Stimulated activated effector memory CD8-positive, alpha-beta T cell treated with anti-CD3 and anti-CD28 coated beads, Interleukin-12 subunit alpha, Interleukin-12 subunit beta, amount 100 ng/mL, for 72 hours (primary cell): ENCODE measurements around the gene ARL4A.
"Not testable (repeated sequence)": the region's sequence is repeated elsewhere in the genome, so short reads cannot be mapped to it uniquely, and the experiment has no call there.

Source experiments
- ATAC-seq: fragments of 150-1000 bp; cut with Tn5 transposase; 2 replicates; pipeline ENCODE4 v1.10.0; 2021
- DNase-seq, 2 donors: peaks; one replicate each; pipeline ENCODE4 v3.0.0; 2021 to 2022; ENCODE audit warnings: low spot score in 2 of 2
- H3K27ac Mint-ChIP-seq: one replicate; pipeline ENCODE4 v1.8.0; 2022; ENCODE audit warnings: mild to moderate bottlenecking, mixed read lengths
- H3K36me3 Mint-ChIP-seq: one replicate; pipeline ENCODE4 v1.8.0; 2022; ENCODE audit warnings: mild to moderate bottlenecking, mixed read lengths
- H3K4me1 Mint-ChIP-seq: one replicate; pipeline ENCODE4 v1.8.0; 2022; ENCODE audit warnings: mixed read lengths
- H3K4me3 Mint-ChIP-seq: one replicate; pipeline ENCODE4 v1.8.0; 2022; ENCODE audit warnings: mild to moderate bottlenecking, mixed read lengths
- H3K9me3 Mint-ChIP-seq: one replicate; pipeline ENCODE4 v1.8.0; 2022; ENCODE audit warnings: mixed read lengths

ARL4A gene, protein sequence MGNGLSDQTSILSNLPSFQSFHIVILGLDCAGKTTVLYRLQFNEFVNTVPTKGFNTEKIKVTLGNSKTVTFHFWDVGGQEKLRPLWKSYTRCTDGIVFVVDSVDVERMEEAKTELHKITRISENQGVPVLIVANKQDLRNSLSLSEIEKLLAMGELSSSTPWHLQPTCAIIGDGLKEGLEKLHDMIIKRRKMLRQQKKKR

DNA sequence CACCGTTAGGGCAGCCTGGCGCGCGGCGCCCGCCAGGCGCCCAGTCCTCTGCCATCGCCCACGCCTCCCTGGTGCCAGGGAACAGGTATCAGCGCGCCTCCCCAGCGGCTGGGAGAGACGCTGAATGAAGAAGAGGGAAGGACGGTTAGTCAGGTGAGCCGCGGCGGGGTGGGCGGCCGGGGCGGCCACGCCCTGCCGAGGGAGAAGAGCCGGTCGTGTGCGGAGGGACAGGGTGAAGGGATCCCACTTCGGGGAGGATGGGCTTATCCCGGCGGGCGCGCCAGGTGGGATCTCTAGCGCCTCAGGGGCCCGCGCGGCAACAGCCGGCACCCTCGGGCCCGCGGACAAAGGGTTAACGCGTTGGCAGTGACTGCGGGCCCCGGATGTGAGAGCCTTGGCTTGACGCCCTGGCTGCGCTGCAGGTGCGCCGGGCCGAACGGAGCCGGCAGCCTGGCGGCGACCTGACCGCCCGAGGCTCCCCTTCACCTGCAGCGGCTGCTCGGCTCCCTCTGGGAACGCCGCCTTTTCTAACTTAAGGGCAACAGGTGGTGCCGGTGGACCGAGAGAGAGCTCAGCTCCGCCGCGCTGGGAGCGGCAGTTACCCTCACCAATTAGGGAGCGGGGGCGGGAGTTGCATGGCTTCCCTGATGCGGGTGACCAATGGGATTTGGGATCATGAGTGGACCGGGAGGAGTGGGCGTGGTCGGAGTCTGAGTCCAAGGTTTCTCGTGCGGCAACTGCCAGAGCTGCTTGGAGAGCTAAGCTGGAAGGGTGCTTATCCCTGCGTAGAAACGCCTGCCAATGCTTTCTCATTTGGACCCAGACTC lies at the start of gene ARL4A:
ARL4A (plus strand) TSS at position 743 of the 827 bp plus-strand sequence. CDS start 622 bp downstream, outside the sequence.
- H3K9me3 Mint-ChIP-seq = no peaks in the 10 kb centered on the region
- H3K27ac Mint-ChIP-seq = peak within 1 kb of the TSS; percentile 96
- DNase-seq = peak; percentile 74 to 92
- H3K4me1 Mint-ChIP-seq = peaks cover 17% of the 10 kb centered on the region
- ATAC-seq = peak; percentile 71
- H3K36me3 Mint-ChIP-seq = peaks cover 32% of the 10 kb centered on the region
- H3K4me3 Mint-ChIP-seq = peak within 1 kb of the TSS; percentile 79

DNA sequence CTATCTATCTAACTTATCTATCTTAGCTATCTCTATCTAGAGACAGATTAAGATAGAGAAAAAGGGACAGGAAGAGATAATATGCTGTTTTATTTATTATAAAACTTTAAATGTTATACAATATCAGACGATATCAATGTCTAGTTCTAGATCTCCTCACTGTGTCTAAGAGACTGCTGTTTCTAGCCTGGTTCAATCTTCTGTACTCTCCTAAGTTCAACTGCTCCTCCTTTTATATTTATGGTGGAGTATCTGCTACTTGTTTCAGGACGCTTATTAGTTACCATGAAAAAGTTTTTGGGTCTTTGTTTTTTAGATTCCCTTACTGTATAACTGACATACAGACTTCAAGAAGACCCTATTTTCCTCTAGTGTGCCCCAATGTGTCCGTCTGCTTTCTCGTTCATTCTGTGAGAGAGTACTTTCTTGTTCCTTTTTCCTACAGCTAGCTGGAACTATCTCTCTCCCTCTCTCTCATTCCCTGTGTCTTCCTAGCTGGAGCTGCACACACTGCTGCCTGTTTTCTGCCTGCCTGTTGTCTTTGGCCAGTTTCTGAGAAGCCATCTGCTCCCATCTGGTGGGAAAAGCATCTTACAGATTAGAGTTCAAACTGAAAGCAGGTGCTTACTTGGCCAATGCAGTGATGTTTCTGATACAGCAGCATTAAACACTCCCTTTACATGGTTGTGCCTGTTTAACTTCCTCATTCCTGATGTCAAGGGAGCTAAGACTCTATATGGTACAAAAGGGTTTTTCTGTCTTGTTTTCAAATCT lies 49.4 kb upstream of the ARL4A start:
- peaks cover 22% of the 10 kb centered on the region for H3K4me1 Mint-ChIP-seq
- H3K27ac Mint-ChIP-seq = peak overlapping the region; percentile 58
- DNase-seq = no peak

DNA sequence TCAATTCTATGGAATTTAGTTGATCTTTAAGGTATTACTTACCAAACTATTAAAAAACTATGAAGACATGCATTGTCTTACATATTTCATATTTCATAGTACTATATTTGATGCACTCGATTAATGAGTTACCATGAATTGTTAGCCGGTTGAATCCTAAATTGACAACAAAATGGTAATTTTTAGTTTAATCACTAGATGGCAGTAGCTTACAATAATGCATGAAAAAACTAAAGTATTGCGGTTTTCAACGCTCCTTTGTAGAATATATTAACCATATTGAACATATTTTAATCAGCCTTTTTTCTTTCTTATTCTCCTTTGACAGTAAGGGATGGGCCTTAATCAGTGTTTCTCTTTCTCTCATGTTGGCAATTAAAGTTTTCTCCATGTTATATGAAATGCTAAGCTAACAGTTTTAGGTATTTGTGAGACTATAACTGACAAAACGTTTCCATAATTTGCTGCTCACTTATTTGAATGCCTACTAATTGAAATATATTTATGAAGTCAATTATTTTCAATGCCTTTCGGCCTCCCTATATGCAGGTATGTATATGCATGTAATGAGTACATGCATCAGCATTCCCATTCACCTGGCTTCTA lies 48.5 kb upstream of the ARL4A start:
- DNase-seq (no peak), ATAC-seq (no peak)
- Mint-ChIP-seq H3K9me3 (no peaks in the 10 kb centered on the region), H3K4me1 (peaks cover 22% of the 10 kb centered on the region), H3K4me3 (no peak overlapping the region), H3K27ac (no peak overlapping the region), H3K36me3 (no peaks in the 10 kb centered on the region)

More for the DNA sequence above, 49.4 kb upstream of the ARL4A start:
- ATAC-seq = peak; percentile 57
- H3K36me3 Mint-ChIP-seq = no peaks in the 10 kb centered on the region
- no peaks in the 10 kb centered on the region for H3K9me3 Mint-ChIP-seq
- H3K4me3 Mint-ChIP-seq = peak overlapping the region; percentile 59

DNA sequence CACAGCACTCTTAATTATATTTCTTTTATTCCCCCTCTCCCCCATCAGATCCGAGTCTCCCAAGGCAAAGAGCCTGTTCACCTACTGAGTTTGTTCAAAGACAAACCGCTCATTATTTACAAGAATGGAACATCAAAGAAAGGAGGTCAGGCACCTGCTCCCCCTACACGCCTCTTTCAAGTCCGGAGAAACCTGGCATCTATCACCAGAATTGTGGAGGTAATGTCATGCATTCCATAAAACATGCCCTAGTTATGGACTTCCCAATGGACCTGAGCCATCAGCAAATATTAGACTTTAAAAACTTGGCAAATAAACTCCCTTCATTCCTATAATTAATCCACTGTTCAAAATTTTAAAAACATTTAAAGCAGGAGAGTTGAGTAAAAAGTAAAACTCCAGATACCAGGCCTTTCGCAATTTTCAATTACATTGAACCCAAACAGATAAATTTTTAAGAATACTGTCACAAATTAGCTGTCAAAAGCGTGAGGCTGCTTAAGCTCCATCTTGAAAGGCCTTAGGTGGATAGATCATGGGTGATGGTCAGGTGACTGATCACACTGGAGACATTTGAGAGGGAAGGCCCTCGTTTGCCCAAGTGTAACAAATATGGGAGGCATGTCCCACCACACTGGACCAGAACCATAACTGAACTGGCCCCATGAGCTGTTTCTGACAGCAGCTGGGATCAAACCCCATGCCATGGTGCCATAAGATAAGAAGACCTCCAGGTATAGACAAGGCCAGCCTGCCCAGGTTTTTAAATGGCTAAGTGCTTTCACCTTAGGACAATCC lies 46.9 kb upstream of the ARL4A start:
- H3K27ac Mint-ChIP-seq = no peak overlapping the region
- peaks cover 22% of the 10 kb centered on the region for H3K4me1 Mint-ChIP-seq
- no peak overlapping the region for H3K4me3 Mint-ChIP-seq
- no peak for DNase-seq
- peak; percentile 9 for ATAC-seq
- no peaks in the 10 kb centered on the region for H3K36me3 Mint-ChIP-seq
- no peaks in the 10 kb centered on the region for H3K9me3 Mint-ChIP-seq

DNA sequence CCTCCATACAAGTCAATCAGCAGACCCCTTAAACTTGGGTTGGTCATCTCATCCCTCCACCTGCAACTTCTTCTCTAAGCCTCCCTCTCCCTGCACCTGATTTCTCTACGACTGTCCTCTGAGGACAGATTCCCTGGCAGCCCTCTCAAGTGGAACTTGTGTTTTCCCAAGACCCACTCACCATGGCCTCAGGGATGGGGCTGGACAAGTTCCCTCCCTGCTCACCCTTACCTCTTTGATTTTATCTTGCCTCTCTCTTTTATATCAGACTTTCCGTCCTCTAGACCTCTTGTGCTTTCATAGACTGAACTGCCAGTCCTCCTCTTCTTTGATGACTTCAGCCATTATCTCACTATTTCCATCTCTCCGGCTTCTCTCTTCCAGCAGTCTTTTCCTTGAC lies 46.2 kb upstream of the ARL4A start:
- ATAC-seq (peak; percentile 22), DNase-seq (no peak)
- Mint-ChIP-seq H3K4me1 (peaks cover 17% of the 10 kb centered on the region), H3K4me3 (no peak overlapping the region), H3K9me3 (no peaks in the 10 kb centered on the region), H3K27ac (no peak overlapping the region), H3K36me3 (no peaks in the 10 kb centered on the region)

DNA sequence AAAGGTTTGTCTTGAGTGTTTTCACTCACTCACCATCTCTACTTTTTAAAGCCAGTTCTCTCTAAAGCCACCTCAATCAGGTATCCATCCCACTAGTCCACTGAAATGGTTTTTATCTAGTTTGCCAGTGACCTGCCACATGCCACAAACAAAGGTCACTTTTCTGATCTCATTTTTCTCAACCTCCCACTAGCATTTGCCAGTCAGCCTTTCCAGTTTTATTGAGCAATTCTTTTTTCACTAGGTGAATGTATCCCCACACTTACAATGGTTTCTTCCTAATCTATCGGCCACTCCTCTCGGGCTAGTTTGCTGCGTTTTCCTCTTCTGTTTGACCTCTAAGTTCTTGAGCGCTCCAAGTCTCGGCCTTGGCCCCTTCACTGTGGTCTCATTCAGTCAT lies 44.9 kb upstream of the ARL4A start:
- no peaks in the 10 kb centered on the region for H3K9me3 Mint-ChIP-seq
- H3K4me3 Mint-ChIP-seq = no peak overlapping the region
- H3K27ac Mint-ChIP-seq = no peak overlapping the region
- H3K4me1 Mint-ChIP-seq = peaks cover 7% of the 10 kb centered on the region
- no peak for ATAC-seq
- H3K36me3 Mint-ChIP-seq = no peaks in the 10 kb centered on the region
- no peak for DNase-seq

DNA sequence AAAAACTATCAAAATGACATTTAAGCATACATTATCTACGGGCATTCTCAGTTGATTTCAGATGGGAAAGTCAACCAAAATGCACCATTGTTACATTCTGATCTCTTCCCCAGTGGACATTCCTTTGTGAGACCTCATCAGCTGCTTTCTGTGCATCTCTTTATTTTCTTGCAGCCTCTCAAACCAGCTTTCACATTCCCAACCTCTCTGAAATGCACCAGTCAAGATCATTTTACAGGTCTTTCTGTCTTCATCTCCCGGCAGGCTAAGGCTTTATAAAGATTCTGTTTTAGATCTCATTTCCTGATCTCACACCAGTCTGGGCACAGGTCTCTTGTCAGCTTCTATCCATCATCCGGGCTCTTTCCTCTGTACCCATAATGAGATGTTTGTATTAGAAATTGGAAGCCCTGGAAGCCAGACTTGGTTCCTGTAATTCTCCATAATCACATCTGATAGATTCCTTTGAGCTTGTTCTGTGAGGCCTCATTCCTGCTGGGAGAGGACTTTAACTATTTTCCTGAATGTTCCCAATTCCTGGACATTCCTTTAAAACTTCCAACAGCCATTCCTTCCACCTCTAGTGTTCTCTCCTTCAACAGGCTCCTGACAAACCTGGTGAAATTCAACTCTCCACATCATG lies 44.3 kb upstream of the ARL4A start:
- no peaks in the 10 kb centered on the region for H3K36me3 Mint-ChIP-seq
- no peak for DNase-seq

DNA sequence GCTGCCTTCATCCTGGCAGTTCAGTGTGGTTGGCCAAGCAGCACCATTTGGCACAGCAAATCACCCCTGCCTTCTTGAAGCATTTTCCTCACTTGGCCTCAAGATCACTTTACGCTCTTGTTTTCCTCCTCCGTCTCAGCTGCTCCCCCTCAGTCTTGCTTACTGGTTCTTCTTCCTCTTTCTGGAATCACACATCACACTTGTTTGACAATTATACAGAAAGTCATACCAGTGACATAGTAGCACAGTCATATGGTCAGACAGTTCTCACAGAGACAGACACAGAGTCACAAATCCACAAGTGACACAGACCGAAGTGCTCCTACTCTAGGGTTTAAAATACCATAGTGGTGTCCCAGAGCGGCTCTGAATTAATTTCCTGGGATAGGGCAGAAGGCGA lies 43.8 kb upstream of the ARL4A start:
- H3K27ac Mint-ChIP-seq = no peak overlapping the region
- ATAC-seq (peak; percentile 50), DNase-seq (no peak)
- no peaks in the 10 kb centered on the region for H3K36me3 Mint-ChIP-seq
- H3K9me3 Mint-ChIP-seq = no peaks in the 10 kb centered on the region
- no peak overlapping the region for H3K4me3 Mint-ChIP-seq
- H3K4me1 Mint-ChIP-seq = no peaks in the 10 kb centered on the region

More for the DNA sequence above, 44.3 kb upstream of the ARL4A start:
- H3K9me3 Mint-ChIP-seq = no peaks in the 10 kb centered on the region
- no peak overlapping the region for H3K27ac Mint-ChIP-seq
- H3K4me1 Mint-ChIP-seq = peaks cover 3% of the 10 kb centered on the region
- ATAC-seq = no peak
- no peak overlapping the region for H3K4me3 Mint-ChIP-seq

DNA sequence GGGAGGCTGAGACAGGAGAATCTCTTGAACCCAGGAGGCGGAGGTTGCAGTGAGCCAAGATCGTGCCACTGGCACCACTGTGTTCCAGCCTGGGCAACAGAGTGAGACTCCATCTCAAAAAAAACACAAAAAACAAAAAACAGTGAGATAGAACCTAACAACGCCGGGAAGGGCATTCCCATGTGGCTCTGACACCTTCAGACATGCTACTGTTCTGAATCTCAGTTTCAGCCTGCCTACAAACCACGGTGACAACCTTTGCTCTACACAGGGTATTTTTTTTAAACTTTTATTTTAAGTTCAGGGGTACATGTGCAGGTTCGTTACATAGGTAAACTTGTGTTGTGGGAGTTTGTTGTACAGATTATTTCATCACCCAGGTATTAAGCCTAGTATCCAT lies 42.2 kb upstream of the ARL4A start:
- not testable (repeated sequence) for H3K4me1 Mint-ChIP-seq, H3K4me3 Mint-ChIP-seq, H3K36me3 Mint-ChIP-seq, H3K9me3 Mint-ChIP-seq, DNase-seq, H3K27ac Mint-ChIP-seq, ATAC-seq

DNA sequence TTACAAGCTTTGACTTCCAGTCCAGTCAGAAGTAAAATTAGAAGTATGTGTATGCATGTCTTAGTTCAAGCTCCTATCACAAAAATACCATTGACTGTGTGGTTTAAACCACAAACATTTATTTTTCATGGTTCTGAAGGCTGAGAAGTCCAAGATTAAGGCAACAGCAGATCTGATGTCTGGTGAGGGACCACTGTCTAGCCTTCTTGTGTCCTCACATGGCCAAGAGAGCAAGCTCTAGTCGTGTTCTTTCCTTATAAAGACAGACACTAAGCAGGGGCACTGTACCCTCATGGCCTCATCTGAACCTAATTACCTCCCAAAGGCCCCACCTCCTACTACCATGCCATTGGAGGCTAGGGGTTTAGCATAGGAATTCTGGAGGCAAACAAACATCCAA lies 41.3 kb upstream of the ARL4A start:
- H3K4me3 Mint-ChIP-seq = no peak overlapping the region
- no peaks in the 10 kb centered on the region for H3K36me3 Mint-ChIP-seq

DNA sequence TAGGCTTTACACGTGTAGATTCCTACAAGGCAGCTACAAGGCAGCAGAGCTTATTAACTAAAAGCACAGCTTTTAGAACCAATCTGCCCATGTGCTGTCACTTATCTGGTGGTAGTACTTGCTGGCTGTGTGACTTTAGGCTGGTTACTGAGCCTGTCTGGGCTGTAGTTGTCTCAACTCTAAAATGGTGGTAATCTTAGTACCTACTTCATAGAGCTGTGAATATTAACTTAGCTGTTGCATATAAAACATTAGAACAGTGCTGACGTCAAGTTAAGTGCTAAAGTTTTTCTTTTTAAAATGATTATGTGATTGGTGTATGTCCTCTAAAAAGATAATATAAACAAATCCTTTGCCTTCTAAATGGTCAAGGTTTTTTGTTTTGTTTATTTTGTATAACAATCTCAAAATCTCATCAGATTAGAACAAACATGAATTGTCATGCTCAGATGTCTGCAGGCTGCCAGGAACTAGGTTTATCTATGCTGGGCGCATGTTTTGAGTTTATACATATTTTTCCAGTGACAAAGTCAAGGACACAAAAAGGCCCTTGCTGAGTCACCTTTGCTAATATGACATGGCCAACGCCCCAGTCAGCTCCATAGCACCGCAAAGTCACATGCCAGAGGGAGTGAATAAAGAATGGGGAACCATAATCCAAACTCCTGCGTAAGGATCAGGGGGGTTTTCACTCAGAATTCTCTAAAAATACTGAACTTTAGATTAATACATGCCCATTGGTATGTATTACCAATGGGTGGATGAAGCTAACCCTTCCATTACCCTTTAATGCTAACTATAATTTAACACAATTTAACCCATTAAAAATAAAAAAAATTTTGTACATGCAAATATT lies 39.8 kb upstream of the ARL4A start:
- Mint-ChIP-seq H3K27ac (no peak overlapping the region), H3K9me3 (no peaks in the 10 kb centered on the region), H3K4me3 (no peak overlapping the region), H3K4me1 (no peaks in the 10 kb centered on the region), H3K36me3 (no peaks in the 10 kb centered on the region)
- DNase-seq = no peak
- no peak for ATAC-seq

More for the DNA sequence above, 41.3 kb upstream of the ARL4A start:
- no peak for DNase-seq
- no peaks in the 10 kb centered on the region for H3K4me1 Mint-ChIP-seq
- no peaks in the 10 kb centered on the region for H3K9me3 Mint-ChIP-seq
- ATAC-seq = no peak
- H3K27ac Mint-ChIP-seq = no peak overlapping the region

DNA sequence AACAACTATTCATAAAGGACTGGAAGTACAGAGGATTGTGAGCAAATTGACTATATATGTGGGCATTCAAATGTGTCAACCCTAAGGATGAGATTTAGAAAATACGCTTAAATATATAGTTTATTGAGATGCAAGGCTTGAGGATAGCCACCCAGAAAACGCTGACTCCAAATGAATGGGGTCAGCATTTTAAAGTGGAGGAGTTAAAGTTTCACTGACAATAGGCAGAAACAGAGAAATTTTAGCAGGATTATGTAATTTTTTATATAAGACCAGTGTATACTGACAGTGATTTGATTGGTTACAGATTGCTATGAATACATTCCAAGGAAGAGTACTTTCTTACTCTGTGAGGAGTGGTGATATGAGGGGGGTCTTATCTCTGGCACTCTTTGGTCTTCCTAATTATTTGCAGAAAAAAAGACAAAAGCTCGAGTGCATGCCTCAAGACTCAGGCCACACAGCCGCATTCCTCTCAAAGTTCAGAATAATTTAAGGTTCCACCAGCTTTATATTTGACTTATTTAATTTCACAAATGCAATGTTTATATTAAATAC lies 38.6 kb upstream of the ARL4A start:
- ATAC-seq = no peak
- DNase-seq = no peak
- Mint-ChIP-seq H3K4me3 (no peak overlapping the region), H3K4me1 (no peaks in the 10 kb centered on the region), H3K36me3 (no peaks in the 10 kb centered on the region), H3K9me3 (no peaks in the 10 kb centered on the region), H3K27ac (no peak overlapping the region)

DNA sequence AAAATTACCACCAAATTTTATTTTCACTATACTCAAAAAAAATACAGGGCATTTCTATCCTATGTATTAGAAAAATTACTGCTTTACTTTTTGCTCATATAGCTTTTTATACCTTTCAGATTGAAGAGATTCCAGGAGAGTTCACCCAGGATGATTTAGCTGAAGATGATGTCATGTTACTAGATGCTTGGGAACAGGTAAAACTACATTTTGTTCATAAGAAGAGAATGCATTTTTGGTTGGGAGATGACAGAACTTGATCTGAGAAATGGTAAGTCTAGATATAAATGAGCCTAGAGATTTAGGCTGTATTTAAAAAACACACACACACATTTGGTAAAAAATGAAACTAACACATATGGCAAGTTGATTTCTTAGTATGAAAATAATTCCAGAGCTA lies 38.1 kb upstream of the ARL4A start:
- Mint-ChIP-seq H3K36me3 (no peaks in the 10 kb centered on the region), H3K4me1 (no peaks in the 10 kb centered on the region), H3K27ac (no peak overlapping the region), H3K9me3 (no peaks in the 10 kb centered on the region), H3K4me3 (no peak overlapping the region)
- DNase-seq (no peak), ATAC-seq (no peak)
